HG03045 (cell line): ENCODE results near the gene KIF2A.

Experiments
- ATAC-seq: cut with Tn5 transposase; IDR thresholded peaks from one replicate; pipeline ENCODE4 v1.9.1; 2021; ENCODE audit warnings: mild to moderate bottlenecking, moderate library complexity; ENCODE audit not compliant: unreplicated experiment

KIF2A gene

GRCh38 chr5:62305715-62306322 lies at the start of gene KIF2A:
Gene KIF2A, plus strand, starts transcription at chr5:62306206. Its CDS starts 267 bp downstream, at chr5:62306473.
- peak; percentile 93 for ATAC-seq

- no peak for ATAC-seq
Measured at GRCh38 chr5:62257020-62257367, 49.0 kb upstream of the KIF2A start.

GRCh38 chr5:62258654-62259053 lies 47.4 kb upstream of the KIF2A start:
- ATAC-seq, result no peak

- ATAC-seq, result no peak
Measured at GRCh38 chr5:62259699-62260250, 46.2 kb upstream of the KIF2A start.

GRCh38 chr5:62260513-62260912 lies 45.5 kb upstream of the KIF2A start:
- no peak for ATAC-seq

GRCh38 chr5:62263401-62263800 lies 42.6 kb upstream of the KIF2A start:
- no peak for ATAC-seq

GRCh38 chr5:62265648-62266112 lies 40.3 kb upstream of the KIF2A start:
- ATAC-seq, result no peak

- no peak for ATAC-seq
Measured at GRCh38 chr5:62266573-62266972, 39.4 kb upstream of the KIF2A start.

- ATAC-seq, result peak; percentile 59
Measured at GRCh38 chr5:62268234-62268633, 37.8 kb upstream of the KIF2A start.

GRCh38 chr5:62268792-62269191 lies 37.2 kb upstream of the KIF2A start:
- ATAC-seq, result no peak

GRCh38 chr5:62271370-62271769 lies 34.6 kb upstream of the KIF2A start:
- no peak for ATAC-seq

- ATAC-seq, result no peak
Measured at GRCh38 chr5:62271870-62272269, 34.1 kb upstream of the KIF2A start.

- no peak for ATAC-seq
Measured at GRCh38 chr5:62273687-62274086, 32.3 kb upstream of the KIF2A start.

GRCh38 chr5:62275581-62275980 lies 30.4 kb upstream of the KIF2A start:
- no peak for ATAC-seq

- ATAC-seq, result no peak
Measured at GRCh38 chr5:62281411-62281810, 24.6 kb upstream of the KIF2A start.

GRCh38 chr5:62282064-62282463 lies 23.9 kb upstream of the KIF2A start:
- no peak for ATAC-seq

GRCh38 chr5:62283005-62283404 lies 23.0 kb upstream of the KIF2A start:
- ATAC-seq, result no peak

- ATAC-seq, result no peak
Measured at GRCh38 chr5:62283861-62284260, 22.1 kb upstream of the KIF2A start.

GRCh38 chr5:62284946-62285891 lies 20.8 kb upstream of the KIF2A start:
- peak; percentile 77 for ATAC-seq

GRCh38 chr5:62286834-62287233 lies 19.2 kb upstream of the KIF2A start:
- ATAC-seq, result no peak

GRCh38 chr5:62287237-62287636 lies 18.8 kb upstream of the KIF2A start:
- ATAC-seq, result no peak

GRCh38 chr5:62288118-62288517 lies 17.9 kb upstream of the KIF2A start:
- ATAC-seq, result no peak
